Muscle of arm (tissue), 12 donors: ENCODE results near the gene ARHGAP12. TPM values are rescaled to one million over a fixed set of nuclear protein-coding genes. Genes with fewer than 3 reads are reported as not detected.
A peak's percentile ranks its signal among the peaks of the same experiment; 100 is the strongest.

ENCODE experiments used
- DNase-seq: peaks from one replicate; pipeline ENCODE4 v3.0.0-alpha.2; 2013
- polyA plus RNA-seq, 12 donors: library from polyadenylated mRNA; unstranded; fragments of 120-200 nt; gene quantifications; one replicate each; pipeline ENCODE4 v1.2.1, GENCODE V29; 2013; ENCODE audit not compliant: insufficient read length in 12 of 12

Gene ARHGAP12
- polyA plus RNA-seq, 12 donors: 20.0 to 35.8 (median 27.2) TPM; not detected in 1

DNA sequence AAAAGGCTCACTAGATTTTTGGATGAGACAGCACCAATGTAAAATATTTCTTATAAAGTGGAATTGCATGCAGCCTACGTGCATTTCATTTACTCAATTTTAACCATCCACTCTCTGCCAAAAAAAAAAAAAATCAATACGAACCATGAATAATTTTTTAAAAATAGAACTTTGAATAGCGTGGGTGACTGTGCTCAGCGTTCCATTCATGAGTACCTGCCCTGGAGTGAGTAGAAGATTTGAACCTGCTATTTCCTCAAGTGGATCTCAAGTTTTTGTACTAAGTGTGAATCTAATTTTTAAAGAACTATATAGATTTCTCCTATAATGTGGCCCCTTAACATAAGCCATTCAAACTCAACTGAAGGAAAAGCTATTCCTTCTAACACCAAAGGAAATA, 105.3 kb downstream of the ARHGAP12 start:
- no peak for DNase-seq

DNA sequence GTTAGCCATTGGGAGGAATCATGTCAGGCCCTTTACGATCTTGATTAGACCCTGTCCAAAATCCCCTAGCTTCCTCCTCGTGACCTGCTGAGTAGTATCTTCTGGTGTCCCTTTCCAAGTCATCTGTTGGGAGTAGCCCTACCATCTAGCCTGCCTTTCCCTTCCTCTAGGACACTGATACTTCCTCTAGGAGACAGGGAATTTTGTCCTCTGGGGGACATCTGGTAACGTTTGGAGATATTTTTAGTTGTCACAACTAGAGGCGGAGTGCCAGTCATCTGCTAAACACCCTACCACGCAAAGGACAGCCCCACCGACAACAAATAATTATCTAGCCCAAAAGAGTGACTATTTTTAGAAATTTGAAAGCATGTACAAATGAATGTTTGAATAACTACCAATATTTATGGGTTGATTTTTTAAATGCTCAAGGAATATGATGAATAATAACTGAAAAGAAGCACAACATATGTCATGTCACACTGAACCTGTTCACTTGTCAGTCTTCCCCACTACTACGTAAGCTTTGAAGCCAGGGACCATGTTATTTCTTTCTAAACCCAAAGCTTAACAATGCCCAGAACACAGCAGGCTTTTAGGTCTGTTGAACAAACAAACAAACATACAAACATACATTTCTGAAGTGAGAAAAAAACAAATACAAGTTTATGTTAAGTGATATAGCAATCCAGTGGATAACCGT, 105.9 kb downstream of the ARHGAP12 start:
- no peak for DNase-seq

GRCh38 chr10:31822150-31822549, 106.5 kb downstream of the ARHGAP12 start:
- DNase-seq: peak; percentile 73

GRCh38 chr10:31820778-31821369, 107.8 kb downstream of the ARHGAP12 start:
- DNase-seq: no peak

- DNase-seq: no peak
Observed at GRCh38 chr10:31820096-31820495, 108.5 kb downstream of the ARHGAP12 start.

- DNase-seq: no peak
Observed at GRCh38 chr10:31819391-31819820, 109.2 kb downstream of the ARHGAP12 start.

GRCh38 chr10:31816318-31816717, 112.3 kb downstream of the ARHGAP12 start:
- DNase-seq: no peak

DNA sequence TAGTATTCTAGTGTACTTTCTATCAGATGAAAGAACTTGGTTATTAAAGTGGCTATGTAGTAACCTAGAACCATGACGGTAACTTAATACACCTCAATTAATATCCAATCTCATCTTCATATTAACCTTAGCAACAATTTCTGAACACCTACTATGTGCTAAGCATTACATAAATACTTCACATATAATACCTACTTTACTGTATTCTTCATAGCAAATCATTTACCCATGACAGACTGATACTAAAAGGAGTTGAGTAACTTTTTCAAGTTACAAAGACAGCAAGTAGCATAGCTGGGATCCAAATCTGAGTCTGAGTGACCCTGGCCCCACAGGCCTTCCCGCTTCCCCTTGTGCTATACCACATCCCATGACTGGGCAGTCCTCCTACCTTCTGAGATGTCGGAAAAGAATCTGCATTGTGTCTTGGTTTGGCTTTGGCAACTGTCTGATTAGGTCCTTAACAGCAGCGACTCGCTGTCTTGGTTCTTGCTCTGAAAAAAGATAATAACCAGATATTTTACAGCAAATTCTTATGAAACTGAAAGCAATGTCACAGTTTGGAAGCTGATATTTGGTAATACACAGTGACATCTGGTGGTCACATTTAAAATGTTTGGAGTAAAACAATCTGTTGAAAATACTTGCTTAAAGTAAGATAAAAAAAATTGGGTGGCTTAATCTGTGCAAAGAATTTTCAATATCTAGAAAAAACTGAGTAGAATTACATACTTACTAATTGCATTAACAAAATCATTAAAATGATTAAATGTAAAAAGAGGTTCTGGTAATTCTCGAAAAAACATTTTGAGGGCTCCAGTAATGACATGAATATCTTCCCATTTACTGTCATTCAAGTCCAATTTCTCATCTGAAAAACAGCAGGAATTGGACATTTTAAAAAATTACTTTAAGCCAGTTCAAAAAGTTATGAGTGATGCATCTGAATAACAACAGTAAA, 120.1 kb downstream of the ARHGAP12 start:
- peak; percentile 86 for DNase-seq

GRCh38 chr10:31804352-31804810, 124.2 kb downstream of the ARHGAP12 start:
- no peak for DNase-seq

DNA sequence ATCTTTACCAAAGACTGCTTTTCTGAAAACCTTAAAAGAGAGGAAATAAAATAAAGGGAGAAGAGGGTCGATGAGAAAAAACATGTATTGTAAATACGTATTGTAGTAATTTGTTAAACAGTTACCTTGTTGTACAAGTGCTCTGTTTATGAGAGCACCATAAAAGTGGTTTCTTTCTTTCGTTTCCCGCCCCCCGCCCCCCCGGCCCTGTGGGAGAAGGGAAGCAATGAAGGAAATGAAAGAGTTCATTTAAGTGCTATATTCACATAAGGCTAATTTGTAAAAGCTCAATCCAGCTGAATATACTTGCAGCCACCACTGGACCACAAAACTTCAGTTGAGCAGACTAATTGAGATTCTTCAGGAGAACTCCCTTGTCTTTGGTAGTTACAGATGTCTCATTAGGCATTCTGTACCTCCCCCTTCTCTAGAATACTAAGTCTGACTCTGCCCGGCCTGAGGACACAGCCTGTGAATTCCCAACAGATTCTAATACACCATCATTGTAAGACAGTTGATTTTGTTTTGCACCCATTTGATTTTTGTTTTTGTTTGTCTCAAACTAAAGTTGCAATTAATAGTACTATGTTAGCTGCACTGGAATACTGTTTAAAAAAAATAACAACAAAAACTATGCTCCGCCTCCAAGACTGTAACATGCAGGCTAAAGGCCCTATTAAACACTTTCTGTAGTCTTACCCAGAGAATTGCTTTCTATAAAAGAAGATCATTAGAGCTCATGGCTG, 124.9 kb downstream of the ARHGAP12 start:
- no peak for DNase-seq

DNA sequence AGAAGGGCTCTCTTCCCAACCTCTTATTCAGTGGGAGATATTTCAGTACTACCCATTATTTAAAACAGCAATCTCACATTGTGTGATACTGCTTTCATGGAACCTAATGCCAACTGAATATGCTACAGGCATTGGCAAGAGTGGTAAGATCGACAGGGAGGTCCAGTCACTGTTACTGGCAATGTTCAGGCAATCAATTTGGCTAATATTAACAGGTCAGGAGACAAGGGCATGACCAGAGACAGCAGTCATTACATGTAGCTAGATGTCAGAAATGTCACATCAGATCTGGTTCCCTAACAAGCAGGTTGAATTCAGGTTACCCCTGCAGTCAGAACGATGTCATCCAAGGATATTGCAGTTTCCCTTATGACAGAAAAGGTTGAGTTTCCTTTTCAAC, 129.4 kb downstream of the ARHGAP12 start:
- DNase-seq: no peak

DNA sequence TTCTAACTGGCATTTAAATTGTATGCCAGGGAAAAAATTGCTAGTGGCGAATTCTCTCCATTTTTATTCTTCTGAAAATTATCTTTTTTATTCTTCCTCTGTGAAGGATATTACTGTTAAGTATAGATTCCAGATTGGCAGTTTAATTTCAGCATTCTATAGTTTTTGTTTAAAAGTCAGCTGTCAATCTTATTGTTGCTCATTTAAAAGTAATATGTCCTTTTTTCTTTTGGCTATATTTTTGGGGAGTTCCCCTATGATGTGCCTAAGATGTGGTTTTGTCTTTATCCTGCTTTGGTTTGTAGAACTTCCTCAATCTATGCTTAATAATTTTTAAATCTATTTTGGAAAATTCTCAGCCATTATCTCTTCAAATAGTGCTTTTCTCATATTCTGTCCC, 135.9 kb downstream of the ARHGAP12 start:
- no peak for DNase-seq

GRCh38 chr10:31789555-31789954, 139.1 kb downstream of the ARHGAP12 start:
- no peak for DNase-seq

GRCh38 chr10:31782701-31783100, 145.9 kb downstream of the ARHGAP12 start:
- DNase-seq: no peak

GRCh38 chr10:31780717-31781116, 147.9 kb downstream of the ARHGAP12 start:
- DNase-seq: no peak

GRCh38 chr10:31778627-31779026, 150.0 kb downstream of the ARHGAP12 start:
- no peak for DNase-seq

DNA sequence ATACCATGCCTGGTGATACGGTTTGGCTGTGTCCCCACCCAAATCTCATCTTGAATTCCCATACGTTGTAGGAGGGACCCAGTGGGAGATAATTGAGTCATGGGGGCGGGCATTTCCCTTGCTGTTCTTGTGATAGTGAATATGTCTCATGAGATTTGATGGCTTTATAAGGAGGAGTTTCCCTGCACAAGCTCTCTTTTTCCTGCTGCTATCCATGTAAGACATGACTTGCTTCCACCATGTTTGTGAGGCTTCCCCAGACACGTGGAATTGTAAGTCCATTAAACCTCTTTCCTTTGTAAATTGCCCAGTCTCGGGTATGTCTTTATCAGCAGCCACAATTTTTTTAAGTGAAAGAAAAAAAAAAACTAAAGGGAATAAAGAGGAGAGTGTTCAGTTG, 152.5 kb downstream of the ARHGAP12 start:
- DNase-seq: no peak

DNA sequence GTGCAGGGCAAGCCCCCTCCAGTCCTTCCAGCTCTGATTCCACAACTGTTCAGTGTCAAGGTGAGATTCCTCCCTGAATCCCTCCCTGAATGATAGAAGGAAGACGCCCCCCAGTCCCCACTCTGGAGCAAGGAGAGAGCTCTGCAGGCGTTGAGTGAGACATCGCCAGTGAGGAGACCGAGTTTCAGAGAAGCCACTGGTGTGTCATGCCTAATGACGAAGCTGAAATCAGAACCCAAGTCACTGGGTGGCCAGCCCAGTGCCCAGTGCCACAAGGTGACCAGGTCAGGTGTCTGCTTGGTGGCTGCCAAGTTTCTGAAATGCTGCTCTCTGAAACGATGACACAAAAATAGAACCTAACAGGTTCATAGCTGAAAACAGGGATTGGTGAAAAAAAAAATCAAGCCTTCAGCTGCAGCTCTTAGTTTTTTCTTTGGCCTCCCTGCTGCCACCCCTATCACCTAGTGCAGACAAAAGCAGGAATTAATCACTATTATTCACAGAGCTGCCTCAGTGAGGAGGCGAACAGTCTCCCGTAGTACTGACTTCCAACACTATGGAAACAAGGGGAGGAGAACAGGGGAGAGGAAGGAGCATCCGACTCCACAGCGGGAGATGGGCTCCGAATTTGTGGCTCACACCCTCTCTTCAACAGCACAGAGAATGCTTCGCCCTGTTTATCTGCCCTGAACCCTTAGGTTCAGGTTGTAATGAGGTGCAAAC, 153.5 kb downstream of the ARHGAP12 start:
- DNase-seq: no peak

- no peak for DNase-seq
Observed at GRCh38 chr10:31774299-31774900, 154.2 kb downstream of the ARHGAP12 start.

DNA sequence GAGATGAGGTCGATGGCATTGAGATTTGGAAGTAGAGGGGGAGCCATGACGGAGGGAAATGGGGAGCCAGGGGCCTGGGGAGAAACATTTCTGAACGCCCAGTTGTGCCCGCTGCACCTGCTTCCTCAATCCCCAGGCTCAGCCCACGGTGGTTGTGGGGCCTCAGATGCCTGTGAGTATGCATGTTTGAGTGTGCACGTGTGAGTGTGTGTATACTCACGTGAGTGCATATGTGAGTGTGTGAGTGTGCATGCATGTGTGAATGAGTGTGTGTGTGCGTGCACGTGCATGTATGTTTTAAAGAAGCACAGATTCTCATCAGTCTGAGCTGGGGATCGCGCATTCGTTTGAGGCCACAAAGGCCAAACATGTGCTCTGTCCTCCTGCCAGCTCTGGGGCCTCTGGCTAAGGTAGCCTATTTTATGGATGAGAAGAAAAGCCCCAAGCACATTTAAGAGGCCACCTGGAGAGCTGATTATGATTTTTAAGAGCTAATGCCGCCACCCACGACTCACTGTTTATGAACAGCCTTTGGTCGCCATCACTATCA, 154.8 kb downstream of the ARHGAP12 start:
- no peak for DNase-seq
